Measurements from ENCODE around the gene ZNF865. TPM values are rescaled to one million over a fixed set of nuclear protein-coding genes. Genes with fewer than 3 reads are reported as not detected.
"Not testable (repeated sequence)": the region's sequence is repeated elsewhere in the genome, so short reads cannot be mapped to it uniquely, and the experiment has no call there.

ZNF865 gene
- polyA plus RNA-seq, 1 experiment: 0.88 TPM

DNA sequence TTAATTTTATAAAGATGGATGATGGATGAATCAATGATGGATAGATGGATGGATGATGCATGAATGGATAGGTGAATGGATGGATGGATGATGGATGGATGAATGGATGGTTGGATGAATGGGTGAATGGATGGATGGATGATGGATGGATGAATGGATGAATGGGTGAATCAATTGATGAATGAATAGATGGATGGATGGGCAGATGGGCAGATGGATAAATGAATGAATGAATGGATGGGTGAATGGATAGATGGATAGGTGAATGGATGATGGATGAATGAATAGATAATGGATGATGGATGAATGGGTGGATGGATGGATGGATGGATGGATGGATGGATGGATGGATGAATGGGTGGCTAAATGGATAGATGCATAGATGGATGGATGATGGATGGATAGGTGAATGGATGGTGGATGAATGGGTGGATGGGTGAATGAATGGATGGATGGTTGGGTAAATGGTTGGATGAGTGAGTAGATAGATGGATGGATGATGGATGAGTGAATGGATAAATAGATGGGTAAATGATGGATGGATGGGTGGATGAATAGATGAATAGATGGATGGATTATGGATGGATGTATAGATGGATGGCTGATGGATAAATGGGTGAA is 37.6 kb upstream of the ZNF865 start:
- ChIA-PET POLR2A (no interaction called here), CTCF (interaction anchor here (0.6 kb wide), 2 partner anchors 98 to 99 kb away, joined by 4 to 5 read pairs; no protein-coding TSS in a partner anchor)
- Histone ChIP-seq H3K9me3 (ENCODE audit: control insufficient read depth, insufficient read depth, low read length) (peaks cover 6% of the 10 kb centered on the region), H3K27me3 (ENCODE audit: control insufficient read depth, insufficient read depth, low read length) (peaks cover 16% of the 10 kb centered on the region), H3K4me3 (ENCODE audit: low read depth, low read length) (no peak overlapping the region), H3K27ac (ENCODE audit: low read depth, low read length) (no peak overlapping the region)
- TF ChIP-seq, protein P1, sequence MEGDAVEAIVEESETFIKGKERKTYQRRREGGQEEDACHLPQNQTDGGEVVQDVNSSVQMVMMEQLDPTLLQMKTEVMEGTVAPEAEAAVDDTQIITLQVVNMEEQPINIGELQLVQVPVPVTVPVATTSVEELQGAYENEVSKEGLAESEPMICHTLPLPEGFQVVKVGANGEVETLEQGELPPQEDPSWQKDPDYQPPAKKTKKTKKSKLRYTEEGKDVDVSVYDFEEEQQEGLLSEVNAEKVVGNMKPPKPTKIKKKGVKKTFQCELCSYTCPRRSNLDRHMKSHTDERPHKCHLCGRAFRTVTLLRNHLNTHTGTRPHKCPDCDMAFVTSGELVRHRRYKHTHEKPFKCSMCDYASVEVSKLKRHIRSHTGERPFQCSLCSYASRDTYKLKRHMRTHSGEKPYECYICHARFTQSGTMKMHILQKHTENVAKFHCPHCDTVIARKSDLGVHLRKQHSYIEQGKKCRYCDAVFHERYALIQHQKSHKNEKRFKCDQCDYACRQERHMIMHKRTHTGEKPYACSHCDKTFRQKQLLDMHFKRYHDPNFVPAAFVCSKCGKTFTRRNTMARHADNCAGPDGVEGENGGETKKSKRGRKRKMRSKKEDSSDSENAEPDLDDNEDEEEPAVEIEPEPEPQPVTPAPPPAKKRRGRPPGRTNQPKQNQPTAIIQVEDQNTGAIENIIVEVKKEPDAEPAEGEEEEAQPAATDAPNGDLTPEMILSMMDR (IDR thresholded peaks at IDR 0.05; ENCODE audit: low read depth, low read length): no peak
- no peak for DNase-seq (ENCODE audit: low read depth, low spot score)

DNA sequence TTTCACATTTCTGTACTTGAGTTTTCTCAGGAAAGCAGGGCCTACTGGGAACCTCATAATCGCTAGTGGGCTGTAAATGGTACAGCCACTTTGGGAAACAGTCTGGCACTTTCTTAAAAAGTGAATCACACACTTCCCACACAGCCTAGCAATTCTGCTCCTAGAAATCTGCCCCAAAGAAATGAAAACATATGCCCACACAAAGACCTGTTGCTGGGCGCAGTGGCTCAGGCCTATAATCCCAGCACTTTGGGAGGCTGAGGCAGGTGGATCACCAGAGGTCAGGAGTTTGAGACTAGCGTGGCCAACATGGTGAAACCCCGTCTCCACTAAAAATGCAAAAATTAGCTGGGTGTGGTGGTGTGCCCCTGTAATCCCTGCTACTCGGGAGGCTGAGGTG is 36.0 kb upstream of the ZNF865 start:
- DNase-seq (ENCODE audit: low read depth, low spot score); CTCF ChIA-PET; H3K9me3 ChIP-seq (ENCODE audit: control insufficient read depth, insufficient read depth, low read length); POLR2A ChIA-PET; H3K4me3 ChIP-seq (ENCODE audit: low read depth, low read length); H3K27ac ChIP-seq (ENCODE audit: low read depth, low read length): not testable (repeated sequence)
- H3K27me3 ChIP-seq (ENCODE audit: control insufficient read depth, insufficient read depth, low read length): peaks cover 13% of the 10 kb centered on the region

DNA sequence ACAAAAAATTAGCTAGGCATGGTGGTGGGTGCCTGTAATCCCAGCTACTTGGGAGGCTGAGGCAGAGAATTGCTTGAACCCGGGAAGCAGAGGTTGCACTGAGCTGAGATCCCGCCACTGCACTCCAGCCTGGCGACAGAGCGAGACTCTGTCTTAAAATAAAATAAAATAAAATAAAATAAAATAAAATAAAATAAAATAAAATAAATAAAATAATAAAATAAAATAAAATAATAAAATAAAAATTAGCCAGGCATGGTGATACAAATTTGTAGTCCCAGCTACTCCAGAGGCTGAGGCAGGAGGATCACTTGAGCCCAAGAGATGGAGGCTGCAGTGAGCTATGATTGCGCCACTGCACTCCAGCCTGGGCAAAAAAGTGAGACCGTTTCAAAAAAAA is 31.5 kb upstream of the ZNF865 start:
- not testable (repeated sequence) for H3K27me3 ChIP-seq (ENCODE audit: control insufficient read depth, insufficient read depth, low read length); H3K27ac ChIP-seq (ENCODE audit: low read depth, low read length); H3K9me3 ChIP-seq (ENCODE audit: control insufficient read depth, insufficient read depth, low read length); H3K4me3 ChIP-seq (ENCODE audit: low read depth, low read length); DNase-seq (ENCODE audit: low read depth, low spot score)
- CTCF ChIA-PET: interaction anchor here (0.6 to 2.3 kb wide), 2 partner anchors 53 to 70 kb away, joined by 4 to 10 read pairs; no protein-coding TSS in a partner anchor
- POLR2A ChIA-PET: interaction anchor here (0.6 to 1.0 kb wide), 3 partner anchors 11 to 400 kb away, joined by 3 to 5 read pairs (median 4); no protein-coding TSS in a partner anchor

DNA sequence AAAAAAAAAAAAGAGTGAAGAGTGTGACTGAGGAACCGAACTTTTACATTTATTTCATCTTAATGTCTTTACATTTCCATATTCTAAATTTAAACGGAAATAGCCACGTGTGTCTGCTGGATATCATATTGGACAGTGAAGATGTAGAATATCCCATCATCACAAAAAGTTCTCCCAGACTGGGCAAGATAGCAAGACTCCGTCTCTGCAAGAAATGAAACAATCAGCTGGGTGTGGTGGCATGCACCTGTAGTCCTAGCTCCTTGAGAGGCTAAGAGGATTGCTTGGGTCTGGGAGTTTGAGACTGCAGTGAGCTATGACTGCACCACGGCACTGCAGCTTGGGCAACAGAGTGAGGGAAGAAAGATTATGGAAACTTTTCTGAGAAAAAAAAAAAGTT is 28.7 kb upstream of the ZNF865 start:
- CTCF ChIA-PET: interaction anchor here (1.3 kb wide), 1 partner anchor 56 kb away, joined by 3 read pairs; no protein-coding TSS in a partner anchor
- Histone ChIP-seq H3K27me3 (ENCODE audit: control insufficient read depth, insufficient read depth, low read length) (no peaks in the 10 kb centered on the region), H3K9me3 (ENCODE audit: control insufficient read depth, insufficient read depth, low read length) (no peaks in the 10 kb centered on the region; the same call in 1 of the 2 replicates), H3K27ac (ENCODE audit: low read depth, low read length) (no peak overlapping the region), H3K4me3 (ENCODE audit: low read depth, low read length) (no peak overlapping the region)
- no peak for DNase-seq (ENCODE audit: low read depth, low spot score)
- POLR2A ChIA-PET: interaction anchor here (0.6 kb wide), 1 partner anchor 43 kb away, joined by 5 read pairs; no protein-coding TSS in a partner anchor
- TF ChIP-seq, protein P1 (IDR thresholded peaks at IDR 0.05; ENCODE audit: low read depth, low read length): no peak

DNA sequence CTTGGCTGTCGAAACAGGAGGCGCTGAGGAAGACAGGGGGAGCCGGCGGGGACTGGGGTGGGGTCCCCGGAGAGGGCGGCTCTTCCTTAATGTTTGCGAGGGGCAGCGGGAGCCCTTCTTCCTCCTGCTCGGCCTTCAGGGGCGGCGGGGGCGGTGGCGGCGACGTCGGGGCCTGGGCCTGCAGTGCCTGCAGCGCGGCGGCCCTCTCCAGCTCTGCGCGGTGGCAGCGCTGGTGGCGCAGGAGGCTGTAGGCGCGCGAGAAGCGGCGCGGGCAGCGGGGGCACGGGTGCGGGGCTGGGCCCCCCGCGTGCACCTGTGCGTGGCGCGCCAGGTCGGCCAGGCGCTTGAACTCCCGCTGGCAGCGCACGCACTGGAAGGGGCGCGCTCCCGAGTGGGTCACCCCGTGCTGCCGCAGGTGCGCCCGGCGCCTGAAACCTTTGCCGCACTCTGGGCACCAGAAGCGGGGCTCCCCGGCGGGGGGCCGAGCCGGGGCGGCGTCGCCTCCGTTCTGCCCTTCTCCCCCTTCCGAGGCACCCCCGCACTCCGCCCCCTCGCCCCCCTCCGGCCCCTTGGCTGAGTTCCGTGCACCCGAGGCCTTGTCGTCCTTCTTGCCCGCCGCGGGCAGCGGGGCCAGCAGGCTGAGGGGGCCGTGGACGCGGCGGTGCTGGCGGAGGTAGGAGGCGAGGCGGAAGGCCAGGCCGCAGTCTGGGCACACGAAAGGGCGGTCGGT is 27.3 kb upstream of the ZNF865 start:
- CTCF ChIA-PET: no interaction called here
- no peak overlapping the region for H3K27ac ChIP-seq (ENCODE audit: low read depth, low read length)
- POLR2A ChIA-PET: no interaction called here
- no peak overlapping the region for H3K4me3 ChIP-seq (ENCODE audit: low read depth, low read length)
- TF ChIP-seq, protein P1 (IDR thresholded peaks at IDR 0.05; ENCODE audit: low read depth, low read length): no peak
- H3K27me3 ChIP-seq (ENCODE audit: control insufficient read depth, insufficient read depth, low read length): no peaks in the 10 kb centered on the region
- DNase-seq (ENCODE audit: low read depth, low spot score): no peak
- H3K9me3 ChIP-seq (ENCODE audit: control insufficient read depth, insufficient read depth, low read length): no peaks in the 10 kb centered on the region; the same call in 1 of the 2 replicates

Measured in AG04450 (cell line).